MCF 10A (cell line): ENCODE results near the gene CCDC122. TPM values are rescaled to one million over a fixed set of nuclear protein-coding genes. Genes with fewer than 3 reads are reported as not detected.
A peak's percentile ranks its signal among the peaks of the same experiment; 100 is the strongest.

Source experiments
- Bru-seq: library from RNA; stranded (reverse); fragments of 400-500 nt; gene quantifications from one replicate; lab custom pipeline; 2021; lab: Mats Ljungman, UMichigan
- BruChase-seq, 2 experiments: library from RNA; stranded (reverse); fragments of 400-500 nt; gene quantifications; one replicate each; lab custom pipeline; 2021; lab: Mats Ljungman, UMichigan
- BruUV-seq: library from RNA; stranded (reverse); fragments of 400-500 nt; replicated peaks from 2 replicates; lab custom pipeline; 2021; lab: Mats Ljungman, UMichigan
- CTCF ChIA-PET: fragments of 300-600 bp; sonication (Branson Sonifier 250); formaldehyde crosslinking; extraction: SDS; loops from one replicate; lab custom pipeline; 2021; ENCODE audit warnings: antibody characterized with exemption, inconsistent platforms; lab: Yijun Ruan, JAX
- POLR2A ChIA-PET: fragments of 300-600, 350-650 bp; sonication (Branson Sonifier 250); formaldehyde crosslinking; extraction: SDS; loops from one replicate; lab custom pipeline; 2020; ENCODE audit warnings: antibody characterized with exemption, inconsistent platforms; lab: Yijun Ruan, JAX
- DNase-seq: peaks from one replicate; pipeline ENCODE4 v3.0.0-alpha.2; 2018; ENCODE audit not compliant: unreplicated experiment
- H3K27ac Mint-ChIP-seq: one replicate; pipeline ENCODE4 v1.8.0; 2022; ENCODE audit warnings: mild to moderate bottlenecking, low read depth, mixed read lengths; ENCODE audit not compliant: unreplicated experiment
- H3K27me3 Mint-ChIP-seq: one replicate; pipeline ENCODE4 v1.8.0; 2022; ENCODE audit warnings: mixed read lengths; ENCODE audit not compliant: insufficient read depth, unreplicated experiment
- H3K36me3 Mint-ChIP-seq: one replicate; pipeline ENCODE4 v1.8.0; 2022; ENCODE audit warnings: mild to moderate bottlenecking, moderate library complexity, mixed read lengths; ENCODE audit not compliant: insufficient read depth, unreplicated experiment
- H3K4me1 Mint-ChIP-seq: one replicate; pipeline ENCODE4 v1.8.0; 2022; ENCODE audit warnings: mixed read lengths; ENCODE audit not compliant: insufficient read depth, unreplicated experiment
- H3K4me3 Mint-ChIP-seq: one replicate; pipeline ENCODE4 v1.8.0; 2022; ENCODE audit warnings: mild to moderate bottlenecking, moderate library complexity, mixed read lengths; ENCODE audit not compliant: unreplicated experiment
- H3K9me3 Mint-ChIP-seq: one replicate; pipeline ENCODE4 v1.8.0; 2022; ENCODE audit warnings: mixed read lengths; ENCODE audit not compliant: unreplicated experiment
- CTCF ChIP-seq: fragments of 200-600 bp; IDR thresholded peaks from one replicate; pipeline ENCODE4 v1.8.0; 2022; ENCODE audit warnings: antibody characterized with exemption, mild to moderate bottlenecking; ENCODE audit not compliant: unreplicated experiment
- intact Hi-C: fragments of 100-400 bp; cut with micrococcal nuclease; formaldehyde crosslinking; loops from 2 replicates; pipeline ENCODE4 v1.14.1; 2022
- long read RNA-seq: library from polyadenylated mRNA; stranded (forward); transcript quantifications from one replicate; pipeline ENCODE4 v2.0.0, GENCODE V29; 2022
- total RNA-seq: library from RNA; stranded (reverse); gene quantifications from 2 replicates; pipeline ENCODE4 v1.2.3, GENCODE V29; 2022

Gene CCDC122
- total RNA-seq (15.7 and 16.3 TPM in 2 replicates), Bru-seq, nascent RNA (percentile 82 among the genes with signal in this experiment), BruChase-seq, experiment 1, labeled RNA remaining after a 6-hour chase (percentile 78 among the genes with signal in this experiment), BruChase-seq, experiment 2, labeled RNA remaining after a 2-hour chase (percentile 87 among the genes with signal in this experiment)
- long read RNA-seq, partial matches to known transcripts, result 5 of 16 reads
- long read RNA-seq, other reads (novel, unspliced or antisense), result 11 of 16 reads

DNA sequence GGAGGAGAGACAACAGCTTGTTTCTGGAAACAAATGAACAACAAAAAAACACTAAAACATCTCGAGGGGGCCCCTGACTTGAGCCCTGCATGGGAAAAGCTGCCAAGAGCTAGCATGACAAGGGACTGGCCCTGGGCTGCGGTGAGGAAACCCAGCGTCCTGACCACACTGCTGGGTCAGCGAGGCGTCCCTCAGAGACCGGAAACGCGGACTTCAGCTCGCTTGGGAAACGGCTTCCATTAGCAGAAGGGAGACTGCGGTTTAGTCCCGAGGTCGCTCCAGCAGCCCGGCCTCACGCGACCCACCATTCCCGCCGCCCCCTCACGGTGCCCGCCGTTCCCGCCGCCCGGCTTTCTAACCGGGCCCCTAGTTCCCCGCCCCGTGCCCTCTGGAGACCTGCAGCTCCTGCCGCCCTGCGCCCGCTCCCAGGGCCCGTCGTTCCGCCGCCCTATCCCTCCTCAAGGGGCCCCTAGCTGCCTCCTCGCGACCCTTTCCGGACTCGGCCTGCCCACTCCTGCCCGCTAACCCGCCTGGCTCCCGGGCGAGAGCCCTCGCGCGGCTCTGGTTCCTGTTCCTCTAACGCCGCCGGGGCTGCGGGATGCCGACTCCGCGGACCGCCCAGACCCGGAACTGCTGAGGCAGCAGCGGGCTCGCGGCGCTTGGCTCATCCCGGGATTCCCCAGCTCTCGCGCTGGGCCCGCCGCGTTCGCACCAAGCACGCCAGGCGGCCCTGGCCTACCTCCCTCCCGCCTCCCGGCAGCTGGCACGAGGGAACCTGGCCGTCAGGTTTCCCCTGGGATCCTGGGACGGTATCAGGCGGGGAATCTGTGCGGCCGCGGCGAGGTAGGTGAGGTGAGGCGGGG lies at the start of gene CCDC122:
CCDC122 (minus strand) TSS at position 849 of the 863 bp plus-strand sequence. CDS start 10,364 bp downstream, outside the sequence.
- Mint-ChIP-seq H3K9me3 (no peaks in the 10 kb centered on the region), H3K4me3 (peak within 1 kb of the TSS; percentile 93), H3K27me3 (no peaks in the 10 kb centered on the region), H3K4me1 (peaks cover 23% of the 10 kb centered on the region), H3K27ac (peak within 1 kb of the TSS; percentile 98), H3K36me3 (peaks cover 11% of the 10 kb centered on the region)
- TF ChIP-seq CTCF, result no peak
- peak; percentile 83 for DNase-seq
- BruUV-seq, result no TSS peak
- ChIA-PET CTCF (interaction anchor here (0.9 to 1.0 kb wide), 3 partner anchors 21 to 784 kb away, joined by 3 read pairs; no protein-coding TSS in a partner anchor), POLR2A (interaction anchor here (0.6 to 2.0 kb wide), 24 partner anchors 8 to 1606 kb away, joined by 3 to 14 read pairs (median 3); no protein-coding TSS in a partner anchor)
- intact Hi-C loops, result loop anchor here (5.0 to 10.0 kb wide), 2 partner anchors 572 to 914 kb away; no protein-coding TSS in a partner anchor

DNA sequence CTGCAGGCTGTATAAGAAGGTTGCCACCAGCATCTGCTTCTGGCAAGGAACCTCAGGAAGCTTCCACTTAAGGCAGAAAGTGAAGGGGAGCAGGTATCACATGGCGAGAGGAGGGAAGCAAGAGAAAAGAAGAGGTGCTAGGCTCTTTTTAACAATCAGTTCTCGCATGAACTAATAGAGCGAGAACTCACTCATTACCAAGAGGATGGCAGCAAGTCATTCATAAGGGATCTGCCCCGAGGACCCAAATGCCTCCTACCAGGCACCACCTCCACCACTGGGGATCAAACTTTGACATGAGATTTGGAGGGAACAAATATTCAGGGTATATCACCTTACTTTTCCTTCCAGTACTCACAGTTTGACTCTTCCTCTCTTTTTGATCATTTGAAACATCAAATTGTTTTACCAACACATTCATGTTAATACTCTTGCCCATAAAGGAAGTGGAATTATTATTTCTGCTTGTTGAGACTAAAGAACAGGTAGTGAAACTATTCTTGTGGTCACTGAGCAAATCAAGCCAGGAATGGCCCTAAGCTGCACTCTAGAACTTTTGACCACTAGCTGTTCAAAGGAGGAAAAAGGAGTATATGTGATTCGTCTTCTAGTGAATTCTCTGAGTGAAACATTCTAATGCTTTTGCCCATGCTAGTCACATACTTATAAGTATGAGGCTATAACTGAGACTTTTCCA lies 45.2 kb upstream of the CCDC122 start:
- CTCF ChIA-PET, result no interaction called here
- POLR2A ChIA-PET, result no interaction called here
- no peak for DNase-seq
- no peaks in the 10 kb centered on the region for H3K36me3 Mint-ChIP-seq
- no peak overlapping the region for H3K27ac Mint-ChIP-seq
- no peak for TF ChIP-seq CTCF
- BruUV-seq, result no TSS peak
- H3K4me3 Mint-ChIP-seq, result no peak overlapping the region
- no peaks in the 10 kb centered on the region for H3K4me1 Mint-ChIP-seq
- no peaks in the 10 kb centered on the region for H3K27me3 Mint-ChIP-seq
- intact Hi-C loops, result loop anchor here (10.0 kb wide), 1 partner anchor 100 kb away; no protein-coding TSS in a partner anchor
- no peaks in the 10 kb centered on the region for H3K9me3 Mint-ChIP-seq

GRCh38 chr13:43920965-43921674 lies 41.6 kb upstream of the CCDC122 start:
- intact Hi-C loops, result loop anchor here (10.0 kb wide), 1 partner anchor 104 kb away; no protein-coding TSS in a partner anchor
- CTCF ChIA-PET, result interaction anchor here (0.6 to 3.0 kb wide), 4 partner anchors 9 to 135 kb away, joined by 3 to 16 read pairs (median 4); no protein-coding TSS in a partner anchor

More at GRCh38 chr13:43920965-43921674, 41.6 kb upstream of the CCDC122 start:
- no peak for TF ChIP-seq CTCF
- H3K9me3 Mint-ChIP-seq, result no peaks in the 10 kb centered on the region
- no peaks in the 10 kb centered on the region for H3K36me3 Mint-ChIP-seq
- H3K27ac Mint-ChIP-seq, result no peak overlapping the region
- POLR2A ChIA-PET, result no interaction called here
- DNase-seq, result no peak
- H3K4me1 Mint-ChIP-seq, result no peaks in the 10 kb centered on the region
- no peak overlapping the region for H3K4me3 Mint-ChIP-seq
- H3K27me3 Mint-ChIP-seq, result no peaks in the 10 kb centered on the region
- BruUV-seq, result no TSS peak
